CD4-positive, alpha-beta T cell (primary cell): ENCODE measurements around the gene PLPPR1. TPM values are rescaled to one million over a fixed set of nuclear protein-coding genes. Genes with fewer than 3 reads are reported as not detected.

Experiments used
- ATAC-seq: fragments of 200-7000 bp; cut with Tn5 transposase; one replicate; pipeline ENCODE4 v1.10.0; 2022; ENCODE audit warnings: mild to moderate bottlenecking; ENCODE audit not compliant: poor library complexity
- CTCF ChIA-PET: fragments of 350-600 bp; sonication (Branson Sonifier 250); formaldehyde crosslinking; loops from one replicate; lab custom pipeline; 2021; ENCODE audit warnings: antibody characterized with exemption, inconsistent platforms; lab: Charles Lee
- POLR2A ChIA-PET: fragments of 350-600 bp; sonication (Branson Sonifier 250); formaldehyde crosslinking; loops from one replicate; lab custom pipeline; 2021; ENCODE audit warnings: antibody characterized with exemption, inconsistent platforms; lab: Charles Lee
- DNase-seq, 14 experiments: peaks; one replicate each; pipeline ENCODE4 v3.0.0-alpha.2; 2013 to 2020; ENCODE audit warnings: mixed read lengths in 2 of 14
- H3K27ac ChIP-seq, 2 donors: one replicate each; pipeline versions ENCODE4 v1.5.1 to v1.7.0; 2013; ENCODE audit warnings: low read length in 2 of 2, low read depth in 1 of 2, mild to moderate bottlenecking in 1 of 2
- H3K27me3 ChIP-seq, 2 experiments: 1 replicate in 1 of 2; 2 replicates in 1 of 2; pipeline versions ENCODE4 v1.6.1 to v1.7.0; 2013; ENCODE audit warnings: low read length in 2 of 2, control low read depth in 1 of 2, mild to moderate bottlenecking in 1 of 2, moderate library complexity in 1 of 2; ENCODE audit not compliant: insufficient read depth in 2 of 2, control insufficient read depth in 1 of 2
- H3K36me3 ChIP-seq: one replicate; pipeline ENCODE4 v1.6.1; 2013; ENCODE audit warnings: low read length, control low read depth; ENCODE audit not compliant: insufficient read depth
- H3K4me1 ChIP-seq: one replicate; pipeline ENCODE4 v1.6.1; 2013; ENCODE audit warnings: low read length, control low read depth; ENCODE audit not compliant: insufficient read depth
- H3K4me3 ChIP-seq: one replicate; pipeline ENCODE4 v1.5.1; 2013; ENCODE audit warnings: mild to moderate bottlenecking, low read length, moderate library complexity
- H3K9me3 ChIP-seq, 2 experiments: 1 replicate in 1 of 2; 2 replicates in 1 of 2; pipeline versions ENCODE4 v1.6.1 to v1.7.0; 2013; ENCODE audit warnings: low read length in 2 of 2, mild to moderate bottlenecking in 2 of 2, control low read depth in 1 of 2, moderate library complexity in 1 of 2; ENCODE audit not compliant: control insufficient read depth in 1 of 2, insufficient read depth in 1 of 2
- H3K27ac Mint-ChIP-seq: one replicate; pipeline ENCODE4 v1.8.0; 2020; ENCODE audit warnings: mixed read lengths
- H3K27me3 Mint-ChIP-seq: one replicate; pipeline ENCODE4 v1.8.0; 2021; ENCODE audit warnings: mixed read lengths
- H3K36me3 Mint-ChIP-seq: one replicate; pipeline ENCODE4 v1.8.0; 2021; ENCODE audit warnings: low read depth, mixed read lengths
- H3K4me1 Mint-ChIP-seq: one replicate; pipeline ENCODE4 v1.8.0; 2021; ENCODE audit warnings: low read depth, mixed read lengths
- H3K4me3 Mint-ChIP-seq: one replicate; pipeline ENCODE4 v1.8.0; 2020; ENCODE audit warnings: mild to moderate bottlenecking, mixed read lengths
- H3K9me3 Mint-ChIP-seq: one replicate; pipeline ENCODE4 v1.8.0; 2020; ENCODE audit warnings: mixed read lengths
- CTCF ChIP-seq: fragments of 200-600 bp; IDR thresholded peaks from one replicate; pipeline ENCODE4 v1.8.0; 2022; ENCODE audit warnings: antibody characterized with exemption, mild to moderate bottlenecking
- intact Hi-C, 2 experiments: fragments of 100-400 bp; cut with DNase I in 1 of 2; cut with micrococcal nuclease in 1 of 2; formaldehyde crosslinking; loops; one replicate each; pipeline versions ENCODE4 v1.15.1 to v1.9.0; 2023 to 2025; cut with DNase I, micrococcal nuclease
- total RNA-seq, 174 experiments: library from RNA in 2 of 174; stranded (reverse) in 2 of 174; gene quantifications; one replicate each; pipeline ENCODE4 v1.2.3 and lab custom pipeline; 2021 to 2026

The PLPPR1 gene
- total RNA-seq, 2 experiments from 2014 or later = not detected

GRCh38 chr9:101332362-101332761 is 303.8 kb downstream of the PLPPR1 start:
- no peaks in the 10 kb centered on the region for H3K27me3 ChIP-seq
- peaks cover 0 to 3% of the 10 kb centered on the region in 2 experiments for H3K9me3 ChIP-seq
- Mint-ChIP-seq H3K36me3 (no peaks in the 10 kb centered on the region), H3K4me3 (no peak overlapping the region), H3K27ac (no peak overlapping the region), H3K4me1 (no peaks in the 10 kb centered on the region), H3K27me3 (peaks cover 36% of the 10 kb centered on the region), H3K9me3 (peaks cover 2% of the 10 kb centered on the region)
- H3K4me3 ChIP-seq = no peak overlapping the region
- no peaks in the 10 kb centered on the region for H3K4me1 ChIP-seq
- CTCF ChIA-PET = no interaction called here
- intact Hi-C loops = no loop called here
- no peak overlapping the region for H3K27ac ChIP-seq
- TF ChIP-seq CTCF = no peak
- no peaks in the 10 kb centered on the region for H3K36me3 ChIP-seq
- DNase-seq = no peak
- POLR2A ChIA-PET = no interaction called here
- no peak for ATAC-seq

GRCh38 chr9:101333490-101333889 is 305.0 kb downstream of the PLPPR1 start:
- H3K9me3 Mint-ChIP-seq = no peaks in the 10 kb centered on the region
- no peak overlapping the region for H3K4me3 Mint-ChIP-seq
- Histone ChIP-seq H3K9me3 (peaks cover 0 to 3% of the 10 kb centered on the region in 2 experiments), H3K4me1 (no peaks in the 10 kb centered on the region), H3K27ac (no peak overlapping the region), H3K27me3 (no peaks in the 10 kb centered on the region), H3K36me3 (no peaks in the 10 kb centered on the region), H3K4me3 (no peak overlapping the region)
- H3K27ac Mint-ChIP-seq = no peak overlapping the region
- ChIA-PET CTCF (no interaction called here), POLR2A (no interaction called here)
- DNase-seq (no peak), ATAC-seq (no peak)
- H3K27me3 Mint-ChIP-seq = peaks cover 37% of the 10 kb centered on the region
- no peaks in the 10 kb centered on the region for H3K36me3 Mint-ChIP-seq
- intact Hi-C loops = no loop called here
- no peaks in the 10 kb centered on the region for H3K4me1 Mint-ChIP-seq
- no peak for TF ChIP-seq CTCF

GRCh38 chr9:101333926-101334702 is 305.6 kb downstream of the PLPPR1 start:
- Mint-ChIP-seq H3K36me3 (no peaks in the 10 kb centered on the region), H3K27ac (no peak overlapping the region), H3K27me3 (peaks cover 35% of the 10 kb centered on the region), H3K9me3 (no peaks in the 10 kb centered on the region), H3K4me3 (no peak overlapping the region), H3K4me1 (no peaks in the 10 kb centered on the region)
- no peak for ATAC-seq
- H3K36me3 ChIP-seq = no peaks in the 10 kb centered on the region
- peaks cover 0 to 3% of the 10 kb centered on the region in 2 experiments for H3K9me3 ChIP-seq
- ChIA-PET POLR2A (no interaction called here), CTCF (interaction anchor here (1.2 kb wide), 1 partner anchor 22 kb away, joined by 4 read pairs; no protein-coding TSS in a partner anchor)
- H3K4me3 ChIP-seq = no peak overlapping the region
- TF ChIP-seq CTCF = no peak
- no peak for DNase-seq
- no peak overlapping the region for H3K27ac ChIP-seq
- intact Hi-C loops = no loop called here
- H3K27me3 ChIP-seq = no peaks in the 10 kb centered on the region
- H3K4me1 ChIP-seq = no peaks in the 10 kb centered on the region
